ENCODE results near the gene P2RY2. TPM values are rescaled to one million over a fixed set of nuclear protein-coding genes. Genes with fewer than 3 reads are reported as not detected.

The P2RY2 gene
- total and polyA plus RNA-seq, 10 of the 15 experiments (the other 5 are each of a cell fraction or from before 2014, with no cell fraction given) = 0.03 to 0.23 (median 0.17) TPM; not detected in 7

DNA sequence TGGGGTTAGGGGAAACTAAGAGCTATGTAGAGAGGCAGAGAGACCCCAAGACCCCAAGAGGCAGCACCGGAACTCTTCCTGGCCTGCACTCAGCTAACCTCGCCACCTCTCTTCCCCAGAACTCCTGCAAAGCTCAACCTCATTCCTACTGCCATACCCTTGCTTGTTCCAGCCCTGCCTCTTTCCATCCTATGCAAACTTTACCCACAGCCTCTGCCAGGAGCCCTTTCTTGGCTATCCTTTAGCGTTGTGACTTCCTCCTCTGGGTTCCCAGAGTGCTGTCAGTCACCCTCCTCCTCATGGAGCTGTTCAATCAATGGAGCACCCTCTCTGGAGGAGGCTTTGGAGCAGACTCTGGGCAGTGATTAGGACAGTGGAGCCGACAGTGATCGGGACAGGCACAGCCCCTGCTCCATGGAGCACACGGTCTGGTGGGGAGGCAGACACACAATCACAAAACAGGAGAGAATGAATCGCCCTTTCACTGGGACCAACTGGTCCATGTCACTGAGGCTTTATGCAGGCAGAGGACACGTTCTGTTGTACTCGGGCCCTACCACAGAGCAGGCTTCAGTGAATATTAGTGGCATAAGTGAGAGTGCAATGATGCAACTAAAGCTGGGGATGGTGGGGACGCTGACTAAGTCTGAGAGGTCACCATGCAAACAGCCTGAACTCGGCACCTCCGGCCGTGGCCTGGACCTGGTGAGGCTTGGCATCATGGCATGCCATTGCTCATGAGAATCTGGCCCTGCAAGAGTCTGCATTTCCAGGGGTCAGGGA is 24.6 kb upstream of the P2RY2 start (continued):
- peak; percentile 13 to 46; a peak in 1 of 4 replicates for TF ChIP-seq IKZF2 (IDR thresholded peaks at IDR 0.05)

GRCh38 chr11:73194034-73194507 is 24.0 kb upstream of the P2RY2 start:
- Histone ChIP-seq H4K20me1 (ENCODE audit: control insufficient read depth, insufficient read depth) (no peaks in the 10 kb centered on the region), H3K4me2 (ENCODE audit: control insufficient read depth, insufficient read depth) (no peak overlapping the region), H3K9ac (ENCODE audit: control insufficient read depth, insufficient read depth, low read length) (no peak overlapping the region), H3K9me3 (replicated peaks; ENCODE audit: control insufficient read depth, insufficient read depth, low read length) (no peaks in the 10 kb centered on the region), H3K79me2 (ENCODE audit: control insufficient read depth, insufficient read depth, low read length) (no peaks in the 10 kb centered on the region), H3K36me3 (ENCODE audit: control insufficient read depth in 2 of 2, insufficient read depth in 2 of 2, low read length in 1 of 2) (no peaks in the 10 kb centered on the region), H3K27ac (ENCODE audit: control insufficient read depth, insufficient read depth) (no peak overlapping the region), H3K27me3 (replicated peaks in 1 of 2; ENCODE audit: control insufficient read depth in 2 of 2, insufficient read depth in 2 of 2, low read length in 1 of 2) (no peaks in the 10 kb centered on the region; a peak in 1 of 4 replicates), H2AFZ (ENCODE audit: control insufficient read depth, low read depth, low read length) (no peak overlapping the region), H3K4me3 (no peak overlapping the region), H3K4me1 (ENCODE audit: control insufficient read depth, insufficient read depth, low read length) (peaks cover 32% of the 10 kb centered on the region)
- ChIA-PET RAD21 (ENCODE audit: unreplicated experiment) (interaction anchor here (2.0 to 2.6 kb wide), 2 partner anchors 20 to 43 kb away, joined by 4 to 7 read pairs; no protein-coding TSS in a partner anchor), CTCF (interaction anchor here (0.9 to 3.0 kb wide), 8 partner anchors 9 to 103 kb away, joined by 3 to 20 read pairs (median 8); no protein-coding TSS in a partner anchor), POLR2A (interaction anchor here (1.5 to 1.6 kb wide), 2 partner anchors 18 to 134 kb away, joined by 3 to 4 read pairs; no protein-coding TSS in a partner anchor), SMC1A (ENCODE audit: uncharacterized antibody, unreplicated experiment) (interaction anchor here (0.6 to 2.1 kb wide), 7 partner anchors 8 to 113 kb away, joined by 3 to 8 read pairs (median 4); no protein-coding TSS in a partner anchor)
- in situ Hi-C loops (cut with MboI) (loop anchor here (25.0 kb wide), 1 partner anchor 357 kb away; no protein-coding TSS in a partner anchor), intact Hi-C loops (cut with micrococcal nuclease; ENCODE audit: unreplicated experiment) (no loop called here)
- DNase-seq (ENCODE audit: low read depth, low spot score) (no peak), ATAC-seq (no peak), FAIRE-seq (no peak)
- 78% methylated on average over 3 of the region's 3 CpGs for WGBS (ENCODE audit: insufficient coverage, insufficient replicate concordance, low lambda C conversion rate, missing lambda C conversion rate)
- TF ChIP-seq ZNF687 (IDR thresholded peaks at IDR 0.05) (0 out of 2 replicates have a peak, but pooled peaks have one; percentile 1), MYB (IDR thresholded peaks at IDR 0.05; ENCODE audit: borderline replicate concordance, low read depth, low read length) (no peak)
- no TSS peak for BruUV-seq (replicated peaks)

Measured in GM12878 (cell line).